Measurements from ENCODE around the gene NAT9.

The NAT9 gene

DNA sequence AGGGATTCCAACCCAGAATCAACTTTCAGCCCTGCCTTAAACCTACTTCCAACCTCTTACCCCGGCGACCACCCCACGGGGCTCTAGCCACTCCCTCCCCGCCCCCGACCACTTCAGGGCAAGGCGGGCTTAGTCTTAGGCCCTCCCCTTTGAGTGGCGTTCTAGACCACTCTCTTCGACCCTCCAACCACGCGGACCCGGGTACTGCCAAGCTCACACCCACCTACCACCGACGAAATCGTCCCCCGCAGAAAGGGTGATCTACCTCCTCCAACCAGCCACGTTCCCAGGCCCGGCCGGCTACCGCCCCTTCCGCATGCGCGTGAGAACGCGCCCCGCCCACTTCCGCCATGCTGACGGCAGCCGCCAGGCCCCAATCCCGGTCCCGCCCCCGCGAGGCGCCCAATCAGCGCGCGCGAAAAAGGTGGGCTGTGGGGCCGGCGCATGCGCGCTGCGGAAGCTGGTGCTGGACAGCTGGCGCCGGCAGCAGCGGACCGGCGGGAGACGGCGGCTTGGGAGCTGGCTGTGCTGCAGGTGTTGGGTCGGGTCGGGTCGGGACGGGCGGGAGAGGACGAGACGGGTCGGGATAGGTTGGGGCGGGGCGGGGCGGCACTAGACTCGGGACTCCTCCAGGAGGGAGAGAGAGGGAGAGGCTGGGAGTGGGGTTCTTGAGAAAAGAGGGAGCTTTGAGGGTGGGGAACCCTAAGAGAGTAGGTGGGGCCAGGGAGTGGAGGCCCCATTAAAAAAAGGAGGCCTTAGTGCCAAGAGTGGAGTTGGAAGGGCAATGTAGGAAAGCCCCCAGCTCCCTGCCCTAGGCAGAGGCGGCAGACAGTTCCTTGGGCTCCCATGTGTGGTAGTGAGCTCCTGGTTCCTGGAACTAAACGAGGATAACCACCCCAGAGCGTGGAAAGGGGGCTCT lies at the start of gene NAT9:
TSS of gene NAT9 (minus strand) at position 302 of the 919 bp plus-strand sequence. CDS start 647 bp downstream, outside the sequence.
- Histone ChIP-seq H3K27ac (ENCODE audit: low read depth, low read length) (peak within 1 kb of the TSS; percentile 32), H3K9me3 (ENCODE audit: low read length) (no peaks in the 10 kb centered on the region), H3K9ac (ENCODE audit: low read length) (peak within 1 kb of the TSS; percentile 75), H3K36me3 (ENCODE audit: insufficient read depth, low read length) (peaks cover 28% of the 10 kb centered on the region), H3K4me1 (ENCODE audit: insufficient read depth, low read length) (peaks cover 17% of the 10 kb centered on the region), H3K4me3 (ENCODE audit: low read depth in 1 of 2, low read length in 2 of 2) (peak within 1 kb of the TSS; percentile 72 to 92), H3K27me3 (ENCODE audit: control insufficient read depth in 1 of 2, insufficient read depth in 2 of 2, low read length in 2 of 2) (no peaks in the 10 kb centered on the region)

DNA sequence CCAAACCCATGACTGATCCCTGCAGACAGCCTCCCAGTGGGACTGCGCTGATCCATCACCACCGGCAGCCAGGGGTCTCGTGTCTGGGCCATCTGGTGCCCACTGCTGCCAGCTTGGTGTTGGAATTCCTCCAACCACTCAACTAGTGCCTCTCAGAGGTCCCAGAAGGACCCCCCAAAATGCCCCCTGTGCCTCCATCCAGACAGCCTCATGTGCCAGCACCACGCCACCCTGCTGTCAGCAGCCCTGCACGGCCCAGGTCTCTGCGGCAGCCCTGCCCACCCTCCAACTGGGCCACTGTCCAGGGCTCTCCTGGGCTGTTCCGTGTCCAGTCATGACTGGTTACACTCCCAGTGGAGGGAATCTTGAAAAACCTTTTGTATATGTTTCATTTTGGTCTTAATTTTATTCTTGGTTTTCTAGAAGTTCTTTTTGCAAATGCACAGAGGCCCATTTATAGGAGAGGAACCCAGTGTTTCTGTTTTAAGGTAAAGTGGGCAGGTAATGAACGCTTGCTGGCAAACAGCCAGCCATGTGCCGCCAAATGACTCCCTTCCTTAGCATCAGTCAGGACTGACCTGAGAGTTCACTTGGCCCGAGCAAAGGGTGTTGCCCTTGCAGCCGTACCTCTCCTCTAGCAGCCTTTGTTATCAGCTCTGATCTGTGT lies 48.9 kb upstream of the NAT9 start:
- Histone ChIP-seq H3K27me3 (ENCODE audit: control insufficient read depth in 1 of 2, insufficient read depth in 2 of 2, low read length in 2 of 2) (no peaks in the 10 kb centered on the region), H3K4me3 (ENCODE audit: low read depth in 1 of 2, low read length in 2 of 2) (no peak overlapping the region), H3K4me1 (ENCODE audit: insufficient read depth, low read length) (no peaks in the 10 kb centered on the region), H3K9ac (ENCODE audit: low read length) (no peak overlapping the region), H3K9me3 (ENCODE audit: low read length) (no peaks in the 10 kb centered on the region), H3K27ac (ENCODE audit: low read depth, low read length) (no peak overlapping the region), H3K36me3 (ENCODE audit: insufficient read depth, low read length) (no peaks in the 10 kb centered on the region)

GRCh38 chr17:74822939-74823367 lies 46.8 kb upstream of the NAT9 start:
- no peaks in the 10 kb centered on the region for H3K36me3 ChIP-seq (ENCODE audit: insufficient read depth, low read length)
- H3K4me3 ChIP-seq (ENCODE audit: low read depth in 1 of 2, low read length in 2 of 2): no peak overlapping the region
- no peaks in the 10 kb centered on the region for H3K9me3 ChIP-seq (ENCODE audit: low read length)
- H3K9ac ChIP-seq (ENCODE audit: low read length): no peak overlapping the region
- no peaks in the 10 kb centered on the region for H3K27me3 ChIP-seq (ENCODE audit: control insufficient read depth in 1 of 2, insufficient read depth in 2 of 2, low read length in 2 of 2)
- H3K4me1 ChIP-seq (ENCODE audit: insufficient read depth, low read length): no peaks in the 10 kb centered on the region
- H3K27ac ChIP-seq (ENCODE audit: low read depth, low read length): no peak overlapping the region

DNA sequence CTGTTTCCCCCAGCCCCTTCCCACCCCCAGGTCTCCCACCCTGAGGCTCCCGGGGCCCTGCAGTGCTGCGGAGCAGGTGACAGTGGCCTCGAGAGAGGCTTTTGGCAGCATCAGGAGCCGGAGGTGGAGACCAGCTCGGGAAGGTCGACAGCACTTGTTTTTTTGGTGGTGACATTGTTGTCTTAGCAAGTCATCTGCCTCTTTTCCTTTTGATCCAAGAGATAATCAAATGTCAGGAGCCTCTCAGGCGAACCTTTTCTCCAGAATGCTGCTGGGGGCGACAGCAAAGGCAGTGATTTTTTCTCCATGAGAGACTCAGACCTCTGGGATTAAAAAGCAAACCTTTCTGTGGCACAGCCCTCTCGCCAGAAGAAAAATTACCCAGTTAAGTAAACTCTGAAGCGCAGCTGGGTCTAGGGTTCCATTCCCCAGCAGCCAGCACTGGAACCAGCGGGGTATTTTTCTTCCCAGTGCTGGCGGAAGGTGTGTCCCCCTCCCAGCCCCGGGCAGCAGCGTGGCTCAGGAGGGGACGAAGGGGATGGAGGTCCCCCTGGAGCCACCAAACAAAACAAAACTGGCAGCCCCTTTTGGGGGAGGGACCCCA lies 46.3 kb upstream of the NAT9 start:
- Histone ChIP-seq H3K4me3 (ENCODE audit: low read depth in 1 of 2, low read length in 2 of 2) (no peak overlapping the region), H3K36me3 (ENCODE audit: insufficient read depth, low read length) (no peaks in the 10 kb centered on the region), H3K27ac (ENCODE audit: low read depth, low read length) (no peak overlapping the region), H3K9me3 (ENCODE audit: low read length) (no peaks in the 10 kb centered on the region), H3K4me1 (ENCODE audit: insufficient read depth, low read length) (no peaks in the 10 kb centered on the region), H3K27me3 (ENCODE audit: control insufficient read depth in 1 of 2, insufficient read depth in 2 of 2, low read length in 2 of 2) (no peaks in the 10 kb centered on the region), H3K9ac (ENCODE audit: low read length) (no peak overlapping the region)

DNA sequence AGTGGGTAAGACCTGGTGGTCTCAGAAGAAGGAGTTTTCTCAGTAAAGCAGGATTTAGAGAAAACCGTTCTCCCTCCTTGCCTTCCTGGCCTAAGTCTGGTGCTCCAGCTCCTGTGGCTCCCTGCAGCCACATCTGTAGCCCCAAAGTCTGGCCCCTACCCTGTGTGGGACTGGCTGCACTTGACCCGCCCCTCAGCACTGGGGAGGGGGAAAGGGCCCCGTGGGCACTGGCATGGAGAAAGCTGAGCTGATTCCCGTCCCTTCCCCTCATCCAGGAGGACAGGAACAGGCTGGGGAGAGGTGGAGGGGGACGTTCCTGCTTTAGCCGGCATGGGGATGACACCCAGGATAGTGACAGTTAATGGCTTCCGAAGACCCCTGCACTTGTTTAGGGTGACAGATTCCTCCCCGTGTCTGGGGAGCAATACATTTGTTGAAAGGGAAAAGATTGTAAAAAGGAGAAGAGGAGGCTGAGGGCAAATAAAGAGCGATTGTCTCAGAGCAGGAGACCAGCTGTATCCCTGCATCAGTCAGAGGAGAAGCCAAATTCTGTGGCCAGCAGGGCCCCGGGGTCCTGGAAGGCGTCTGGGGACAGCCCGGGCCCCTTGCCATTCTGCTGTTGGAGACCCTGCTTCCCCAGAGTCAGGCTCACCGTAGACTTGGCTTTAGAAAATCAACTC lies 45.6 kb upstream of the NAT9 start:
- no peak overlapping the region for H3K27ac ChIP-seq (ENCODE audit: low read depth, low read length)
- H3K4me3 ChIP-seq (ENCODE audit: low read depth in 1 of 2, low read length in 2 of 2): no peak overlapping the region
- H3K9ac ChIP-seq (ENCODE audit: low read length): no peak overlapping the region
- no peaks in the 10 kb centered on the region for H3K27me3 ChIP-seq (ENCODE audit: control insufficient read depth in 1 of 2, insufficient read depth in 2 of 2, low read length in 2 of 2)
- no peaks in the 10 kb centered on the region for H3K4me1 ChIP-seq (ENCODE audit: insufficient read depth, low read length)
- H3K36me3 ChIP-seq (ENCODE audit: insufficient read depth, low read length): no peaks in the 10 kb centered on the region
- no peaks in the 10 kb centered on the region for H3K9me3 ChIP-seq (ENCODE audit: low read length)

GRCh38 chr17:74819801-74820436 lies 43.8 kb upstream of the NAT9 start:
- Histone ChIP-seq H3K9ac (ENCODE audit: low read length) (no peak overlapping the region), H3K36me3 (ENCODE audit: insufficient read depth, low read length) (no peaks in the 10 kb centered on the region), H3K9me3 (ENCODE audit: low read length) (no peaks in the 10 kb centered on the region), H3K4me1 (ENCODE audit: insufficient read depth, low read length) (no peaks in the 10 kb centered on the region), H3K27ac (ENCODE audit: low read depth, low read length) (no peak overlapping the region), H3K4me3 (ENCODE audit: low read depth in 1 of 2, low read length in 2 of 2) (no peak overlapping the region), H3K27me3 (ENCODE audit: control insufficient read depth in 1 of 2, insufficient read depth in 2 of 2, low read length in 2 of 2) (no peaks in the 10 kb centered on the region)

DNA sequence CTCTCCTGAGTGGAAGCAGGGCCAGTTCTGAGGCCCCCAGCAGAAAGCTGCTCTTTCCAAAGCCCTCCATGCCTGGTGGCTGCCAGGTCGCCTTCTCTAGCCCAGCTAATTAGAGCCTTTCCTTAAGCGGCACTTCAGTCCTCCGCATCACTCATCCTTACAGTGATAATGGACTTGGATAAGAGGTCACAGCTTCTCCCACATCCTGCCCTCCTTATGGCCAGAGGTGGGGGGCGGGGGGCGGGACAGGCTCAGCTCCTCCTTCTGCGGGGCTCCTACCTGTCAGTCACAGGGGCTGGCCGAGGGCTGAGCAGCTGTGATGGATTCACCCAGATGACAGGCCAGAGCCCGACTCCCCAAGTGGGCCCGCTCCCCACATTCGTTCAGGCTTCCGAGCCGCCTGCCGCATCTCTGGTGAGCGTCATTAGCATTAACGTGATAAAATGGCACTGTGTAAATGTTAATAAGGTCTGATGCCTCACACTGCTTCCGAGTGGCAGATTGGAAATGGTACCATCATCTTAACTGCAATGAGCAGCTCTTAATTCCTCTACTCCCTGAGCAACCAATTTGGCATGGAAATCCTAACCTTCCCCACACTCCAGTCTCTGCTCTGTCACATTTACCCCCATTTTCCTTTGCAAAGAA lies 42.3 kb upstream of the NAT9 start:
- no peak overlapping the region for H3K9ac ChIP-seq (ENCODE audit: low read length)
- H3K4me1 ChIP-seq (ENCODE audit: insufficient read depth, low read length): no peaks in the 10 kb centered on the region
- H3K27me3 ChIP-seq (ENCODE audit: control insufficient read depth in 1 of 2, insufficient read depth in 2 of 2, low read length in 2 of 2): no peaks in the 10 kb centered on the region

DNA sequence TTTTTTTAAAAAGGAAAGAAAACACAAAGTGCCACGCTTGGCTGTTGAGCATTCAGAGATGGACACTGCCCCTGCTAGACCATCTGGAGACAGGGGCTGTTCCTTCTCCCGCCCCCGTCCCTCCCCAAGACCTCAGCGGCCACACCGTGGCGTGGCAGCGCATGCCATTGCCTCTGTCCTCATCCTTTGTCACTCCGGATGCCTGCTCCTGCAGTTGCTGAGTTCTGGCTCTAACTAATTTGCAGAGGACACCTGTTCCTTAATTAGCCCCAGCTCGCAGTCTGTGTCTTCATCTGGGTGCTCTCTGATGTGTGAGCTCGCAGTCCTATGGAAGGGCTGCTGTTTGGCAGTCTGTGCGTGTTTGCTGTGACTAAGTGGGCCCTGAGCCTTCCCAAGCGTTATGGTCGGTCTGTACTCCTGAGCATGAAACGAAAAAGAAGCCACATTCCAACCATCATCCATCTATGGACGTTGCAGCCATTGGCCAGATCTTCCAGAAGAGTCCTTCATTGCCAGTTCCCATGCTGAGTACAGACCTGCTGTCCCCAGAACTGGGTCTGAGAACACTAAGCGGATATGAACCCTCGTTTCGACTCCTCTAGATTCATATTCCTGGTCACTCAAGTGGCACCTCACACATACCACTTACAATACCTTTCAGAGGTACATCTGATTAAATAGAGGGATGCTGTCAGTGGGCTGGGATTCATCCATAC lies 40.9 kb upstream of the NAT9 start:
- Histone ChIP-seq H3K27ac (ENCODE audit: low read depth, low read length) (no peak overlapping the region), H3K9me3 (ENCODE audit: low read length) (no peaks in the 10 kb centered on the region), H3K4me3 (ENCODE audit: low read depth in 1 of 2, low read length in 2 of 2) (no peak overlapping the region), H3K27me3 (ENCODE audit: control insufficient read depth in 1 of 2, insufficient read depth in 2 of 2, low read length in 2 of 2) (no peaks in the 10 kb centered on the region), H3K9ac (ENCODE audit: low read length) (no peak overlapping the region), H3K36me3 (ENCODE audit: insufficient read depth, low read length) (no peaks in the 10 kb centered on the region), H3K4me1 (ENCODE audit: insufficient read depth, low read length) (peaks cover 4% of the 10 kb centered on the region)

More for the DNA sequence above, 42.3 kb upstream of the NAT9 start:
- Histone ChIP-seq H3K27ac (ENCODE audit: low read depth, low read length) (no peak overlapping the region), H3K9me3 (ENCODE audit: low read length) (no peaks in the 10 kb centered on the region), H3K36me3 (ENCODE audit: insufficient read depth, low read length) (no peaks in the 10 kb centered on the region), H3K4me3 (ENCODE audit: low read depth in 1 of 2, low read length in 2 of 2) (no peak overlapping the region)

GRCh38 chr17:74815550-74816370 lies 39.6 kb upstream of the NAT9 start:
- H3K4me3 ChIP-seq (ENCODE audit: low read depth in 1 of 2, low read length in 2 of 2): no peak overlapping the region
- no peak overlapping the region for H3K27ac ChIP-seq (ENCODE audit: low read depth, low read length)
- no peak overlapping the region for H3K9ac ChIP-seq (ENCODE audit: low read length)
- H3K9me3 ChIP-seq (ENCODE audit: low read length): no peaks in the 10 kb centered on the region
- no peaks in the 10 kb centered on the region for H3K27me3 ChIP-seq (ENCODE audit: control insufficient read depth in 1 of 2, insufficient read depth in 2 of 2, low read length in 2 of 2)
- H3K4me1 ChIP-seq (ENCODE audit: insufficient read depth, low read length): peaks cover 6% of the 10 kb centered on the region
- H3K36me3 ChIP-seq (ENCODE audit: insufficient read depth, low read length): no peaks in the 10 kb centered on the region

All from muscle layer of colon (tissue), 2 donors.